ENCODE results near the gene COL5A3.

- TF ChIP-seq CTCF (optimal IDR thresholded peaks at IDR 0.05 in 1 of 3, IDR thresholded peaks at IDR 0.05 in 1 of 3, conservative IDR thresholded peaks at IDR 0.05 in 1 of 3; ENCODE audit: extremely low read depth in 1 of 3, insufficient read depth in 2 of 3, low read length in 3 of 3) (no peak), EZH2 (IDR thresholded peaks at IDR 0.05; ENCODE audit: low read length) (no peak)
These were observed 7.0 kb downstream of the COL5A3 start for GRCh38 chr19:10003271-10003670.
